Adipocyte (in vitro differentiated cells): ENCODE measurements around the gene ZDHHC21.
A peak's percentile ranks its signal among the peaks of the same experiment; 100 is the strongest.

Experiments used
- DNase-seq: peaks from one replicate; pipeline ENCODE4 v3.0.0-alpha.2; 2015; ENCODE audit warnings: low read depth
- H3K27me3 ChIP-seq: replicated peaks from 2 replicates; pipeline ENCODE4 v1.7.0; 2013; ENCODE audit warnings: mild to moderate bottlenecking, low read length, moderate library complexity; ENCODE audit not compliant: control insufficient read depth, insufficient read depth
- H3K36me3 ChIP-seq: 2 replicates; pipeline ENCODE4 v1.7.0; 2013; ENCODE audit warnings: low read length, mild to moderate bottlenecking, moderate library complexity; ENCODE audit not compliant: control insufficient read depth, insufficient read depth, severe bottlenecking
- H3K4me1 ChIP-seq: 2 replicates; pipeline ENCODE4 v1.7.0; 2013; ENCODE audit warnings: mild to moderate bottlenecking, low read length, moderate library complexity; ENCODE audit not compliant: control insufficient read depth, insufficient read depth
- H3K4me3 ChIP-seq: 2 replicates; pipeline ENCODE4 v1.7.0; 2013; ENCODE audit warnings: mild to moderate bottlenecking, low read length, moderate library complexity
- H3K9ac ChIP-seq: 2 replicates; pipeline ENCODE4 v1.7.0; 2013; ENCODE audit warnings: mild to moderate bottlenecking, low read length, moderate library complexity
- H3K9me3 ChIP-seq: 2 replicates; pipeline ENCODE4 v1.7.0; 2013; ENCODE audit warnings: mild to moderate bottlenecking, low read length, moderate library complexity; ENCODE audit not compliant: control insufficient read depth

Gene ZDHHC21, protein sequence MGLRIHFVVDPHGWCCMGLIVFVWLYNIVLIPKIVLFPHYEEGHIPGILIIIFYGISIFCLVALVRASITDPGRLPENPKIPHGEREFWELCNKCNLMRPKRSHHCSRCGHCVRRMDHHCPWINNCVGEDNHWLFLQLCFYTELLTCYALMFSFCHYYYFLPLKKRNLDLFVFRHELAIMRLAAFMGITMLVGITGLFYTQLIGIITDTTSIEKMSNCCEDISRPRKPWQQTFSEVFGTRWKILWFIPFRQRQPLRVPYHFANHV

DNA sequence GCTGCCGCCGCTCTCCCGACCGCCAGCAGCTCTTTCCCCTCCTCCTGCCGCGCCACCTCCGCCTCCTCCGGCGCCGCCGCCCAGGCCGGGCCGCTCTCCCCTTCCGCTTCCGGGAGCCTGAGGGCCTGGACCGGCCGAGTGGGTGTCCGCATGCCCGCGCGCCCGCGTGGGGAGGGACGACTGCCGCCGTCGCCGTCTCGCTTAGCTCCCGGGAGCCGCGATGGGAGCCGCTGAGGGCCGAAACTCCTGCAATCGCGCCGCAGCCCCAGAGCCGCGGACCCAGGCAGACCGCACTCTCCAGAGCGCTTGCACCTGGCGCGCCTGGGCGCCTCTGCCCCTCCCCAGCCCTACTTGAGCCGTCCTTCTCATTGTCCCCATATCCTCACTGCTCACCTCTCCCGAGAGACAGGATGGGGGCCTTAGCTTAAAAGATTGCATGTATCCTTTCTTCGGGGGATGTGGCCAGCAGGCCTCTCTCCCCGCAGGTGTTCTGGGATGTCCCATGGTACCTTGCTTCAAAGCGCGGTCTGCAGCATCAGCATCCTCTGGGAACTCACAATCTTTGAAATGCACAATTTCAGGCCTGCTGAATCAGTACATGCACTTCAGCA, at the start of gene ZDHHC21:
Gene ZDHHC21, minus strand, starts transcription at position 182 of the 611 bp plus-strand sequence. CDS start 19,092 bp downstream, outside the sequence.
- Histone ChIP-seq H3K9ac (peak within 1 kb of the TSS; percentile 88), H3K36me3 (peaks cover 12% of the 10 kb centered on the region), H3K27me3 (no peaks in the 10 kb centered on the region), H3K4me1 (peaks cover 20% of the 10 kb centered on the region), H3K9me3 (no peaks in the 10 kb centered on the region), H3K4me3 (peak within 1 kb of the TSS; percentile 89)
- peak; percentile 81 for DNase-seq

DNA sequence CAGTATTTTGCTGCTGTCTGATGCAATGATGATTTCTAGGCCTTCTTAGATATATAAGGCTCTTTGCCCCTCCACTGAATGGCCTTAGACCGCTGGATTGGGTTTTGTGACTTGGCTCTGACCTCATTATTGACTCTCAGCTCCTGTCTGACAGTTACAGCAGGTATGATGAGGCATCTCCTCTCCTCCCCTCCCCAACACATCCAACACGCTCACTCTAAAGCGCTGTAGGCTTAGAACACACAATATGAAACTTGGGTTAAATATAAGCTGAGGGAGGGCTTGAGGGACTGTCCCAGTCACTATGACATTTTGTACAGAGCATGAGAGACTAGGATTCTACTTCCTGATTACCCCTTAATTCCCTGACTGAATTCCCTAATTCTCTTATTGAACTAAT, 48.1 kb upstream of the ZDHHC21 start:
- no peak overlapping the region for H3K4me3 ChIP-seq
- no peak for DNase-seq
- no peaks in the 10 kb centered on the region for H3K36me3 ChIP-seq

DNA sequence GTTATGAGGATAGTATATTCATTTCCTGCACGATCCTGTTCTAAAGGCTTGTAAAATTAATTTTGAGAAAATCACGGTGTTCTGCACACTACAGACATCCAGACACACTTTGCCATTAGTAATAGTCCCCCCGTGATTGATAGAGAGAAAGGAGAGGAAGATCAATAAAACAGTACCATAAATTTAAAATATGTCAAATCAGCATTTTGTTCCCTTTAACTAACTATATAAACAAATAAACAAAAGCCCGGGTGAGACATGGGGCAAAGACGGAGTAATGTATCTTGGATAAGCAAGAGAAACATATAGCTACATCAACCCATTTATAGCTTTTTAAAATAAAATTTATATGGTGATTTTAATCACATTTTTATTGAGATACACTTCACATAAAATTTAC, 39.9 kb upstream of the ZDHHC21 start:
- no peaks in the 10 kb centered on the region for H3K27me3 ChIP-seq
- no peak for DNase-seq
- H3K4me3 ChIP-seq, result no peak overlapping the region
- no peaks in the 10 kb centered on the region for H3K9me3 ChIP-seq
- no peak overlapping the region for H3K9ac ChIP-seq
- H3K36me3 ChIP-seq, result no peaks in the 10 kb centered on the region
- H3K4me1 ChIP-seq, result no peaks in the 10 kb centered on the region

More for the DNA sequence above, 48.1 kb upstream of the ZDHHC21 start:
- H3K9me3 ChIP-seq, result no peaks in the 10 kb centered on the region
- H3K4me1 ChIP-seq, result no peaks in the 10 kb centered on the region
- no peaks in the 10 kb centered on the region for H3K27me3 ChIP-seq
- H3K9ac ChIP-seq, result no peak overlapping the region

DNA sequence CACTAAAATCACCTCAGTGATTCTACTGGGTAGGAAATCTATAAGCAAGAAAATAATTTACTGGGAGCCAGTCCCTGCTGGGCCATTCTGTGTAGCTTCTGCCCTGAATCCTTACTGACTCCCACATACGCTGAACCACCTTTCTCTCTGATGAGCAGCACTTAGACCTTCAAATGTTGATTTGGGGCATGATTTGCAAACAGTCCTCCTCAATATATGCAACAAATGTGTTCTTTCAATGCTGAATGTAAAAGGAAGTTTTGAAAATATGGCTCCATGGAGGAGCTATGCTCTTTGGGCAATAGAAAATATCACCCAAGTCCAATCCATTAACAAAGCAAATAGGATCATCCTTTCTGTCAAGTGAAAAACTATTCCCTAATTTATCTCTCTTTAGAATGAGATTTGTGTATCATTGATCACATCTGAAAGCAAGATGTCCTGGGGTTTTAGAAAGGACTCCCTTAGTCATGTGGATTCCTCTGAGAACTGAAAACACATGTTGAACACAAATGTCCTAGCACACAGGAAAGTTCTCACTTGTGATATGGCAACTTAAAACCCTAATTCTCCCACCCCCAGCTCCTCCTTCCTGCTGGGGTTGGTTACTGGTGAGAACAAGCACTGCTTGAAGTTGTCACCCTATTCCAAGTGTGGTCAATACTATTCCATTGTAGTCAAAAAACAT, 38.2 kb upstream of the ZDHHC21 start:
- no peak overlapping the region for H3K4me3 ChIP-seq
- no peaks in the 10 kb centered on the region for H3K36me3 ChIP-seq

DNA sequence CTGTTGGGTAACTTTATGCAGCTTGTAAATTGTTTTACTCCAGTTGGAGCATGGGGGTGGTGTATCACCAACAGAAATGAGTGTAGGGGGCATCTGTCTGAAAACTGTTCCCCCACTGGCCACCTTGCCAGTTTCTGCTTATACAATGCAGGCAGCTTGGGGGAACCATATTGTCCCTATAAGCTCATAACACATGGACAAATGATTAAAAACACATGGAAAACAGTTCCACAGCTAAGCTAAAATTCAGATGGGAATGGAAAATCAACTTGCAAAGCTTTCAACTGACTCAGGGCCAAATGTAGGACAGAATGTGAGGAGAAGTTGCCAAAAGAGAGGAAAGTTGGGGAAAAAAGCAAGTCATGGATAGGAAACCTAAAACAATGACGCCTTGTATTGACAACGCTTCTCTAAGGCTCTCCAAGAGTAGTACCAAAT, 37.2 kb upstream of the ZDHHC21 start:
- DNase-seq, result no peak
- H3K9ac ChIP-seq, result no peak overlapping the region

More for the DNA sequence above, 38.2 kb upstream of the ZDHHC21 start:
- Histone ChIP-seq H3K9me3 (no peaks in the 10 kb centered on the region), H3K27me3 (no peaks in the 10 kb centered on the region), H3K4me1 (no peaks in the 10 kb centered on the region), H3K9ac (no peak overlapping the region)
- DNase-seq, result no peak

DNA sequence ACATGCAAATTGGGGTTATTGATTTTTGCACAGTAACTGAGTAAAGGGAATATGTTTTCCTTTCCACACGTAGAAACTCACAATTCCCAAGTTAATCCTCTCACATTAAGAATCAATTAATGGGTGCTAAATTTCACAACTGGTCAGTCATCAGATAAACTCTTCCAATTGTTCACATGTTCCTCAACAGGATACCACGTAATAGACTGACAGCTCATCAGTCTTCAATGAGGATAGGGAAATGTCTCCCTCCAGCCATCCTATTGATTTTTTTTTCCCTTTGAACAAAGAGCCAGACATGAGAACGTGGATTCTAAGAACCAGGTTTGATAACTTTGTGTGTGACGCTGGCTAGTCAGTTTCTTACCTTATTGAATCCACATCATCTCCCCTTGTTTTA, 30.1 kb upstream of the ZDHHC21 start:
- Histone ChIP-seq H3K4me3 (no peak overlapping the region), H3K9me3 (no peaks in the 10 kb centered on the region), H3K27me3 (peaks cover 8% of the 10 kb centered on the region), H3K9ac (no peak overlapping the region), H3K36me3 (no peaks in the 10 kb centered on the region), H3K4me1 (no peaks in the 10 kb centered on the region)
- DNase-seq, result no peak

More for the DNA sequence above, 37.2 kb upstream of the ZDHHC21 start:
- H3K4me3 ChIP-seq, result no peak overlapping the region
- no peaks in the 10 kb centered on the region for H3K9me3 ChIP-seq
- no peaks in the 10 kb centered on the region for H3K27me3 ChIP-seq
- no peaks in the 10 kb centered on the region for H3K4me1 ChIP-seq
- H3K36me3 ChIP-seq, result no peaks in the 10 kb centered on the region

DNA sequence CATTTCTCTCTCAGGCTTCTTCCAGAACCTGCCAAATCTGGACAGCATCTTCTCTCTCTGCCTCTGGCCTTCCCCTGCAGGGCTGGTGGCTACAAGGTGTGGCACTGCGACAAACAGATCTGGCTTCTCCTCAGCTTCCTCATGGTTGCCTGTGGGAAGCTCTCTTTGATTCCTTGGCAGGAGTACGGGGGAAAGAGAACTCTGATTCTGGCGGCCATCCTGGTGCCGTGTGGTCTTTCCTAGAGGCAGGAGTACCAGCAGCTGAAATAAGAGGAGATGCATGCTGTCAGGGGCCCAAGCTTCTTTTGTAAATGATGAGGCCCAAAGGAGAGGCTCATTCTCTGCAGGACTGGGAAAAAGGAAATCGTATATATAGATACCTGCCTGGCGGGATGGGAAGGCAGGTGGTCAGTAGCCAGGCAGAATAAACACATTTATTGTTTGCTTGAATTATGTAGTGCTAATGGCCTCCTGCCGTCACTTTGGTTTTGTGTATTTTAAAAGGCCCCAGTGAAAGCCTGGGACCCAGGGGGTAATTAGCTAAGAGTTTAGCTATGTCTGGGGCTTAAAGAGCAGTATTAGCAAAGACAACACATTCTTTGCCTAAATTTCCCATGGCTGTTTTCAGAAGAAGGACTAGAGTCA, 29.3 kb upstream of the ZDHHC21 start, which contains the start of gene CER1:
Gene CER1, minus strand, starts transcription at position 343 of the 645 bp plus-strand sequence. Its CDS starts 61 bp downstream, at position 282.
- no peaks in the 10 kb centered on the region for H3K4me1 ChIP-seq
- DNase-seq, result no peak
- H3K9ac ChIP-seq, result no peak within 1 kb of the TSS
- H3K9me3 ChIP-seq, result no peaks in the 10 kb centered on the region
- H3K27me3 ChIP-seq, result peaks cover 8% of the 10 kb centered on the region
- H3K36me3 ChIP-seq, result no peaks in the 10 kb centered on the region
- no peak within 1 kb of the TSS for H3K4me3 ChIP-seq

DNA sequence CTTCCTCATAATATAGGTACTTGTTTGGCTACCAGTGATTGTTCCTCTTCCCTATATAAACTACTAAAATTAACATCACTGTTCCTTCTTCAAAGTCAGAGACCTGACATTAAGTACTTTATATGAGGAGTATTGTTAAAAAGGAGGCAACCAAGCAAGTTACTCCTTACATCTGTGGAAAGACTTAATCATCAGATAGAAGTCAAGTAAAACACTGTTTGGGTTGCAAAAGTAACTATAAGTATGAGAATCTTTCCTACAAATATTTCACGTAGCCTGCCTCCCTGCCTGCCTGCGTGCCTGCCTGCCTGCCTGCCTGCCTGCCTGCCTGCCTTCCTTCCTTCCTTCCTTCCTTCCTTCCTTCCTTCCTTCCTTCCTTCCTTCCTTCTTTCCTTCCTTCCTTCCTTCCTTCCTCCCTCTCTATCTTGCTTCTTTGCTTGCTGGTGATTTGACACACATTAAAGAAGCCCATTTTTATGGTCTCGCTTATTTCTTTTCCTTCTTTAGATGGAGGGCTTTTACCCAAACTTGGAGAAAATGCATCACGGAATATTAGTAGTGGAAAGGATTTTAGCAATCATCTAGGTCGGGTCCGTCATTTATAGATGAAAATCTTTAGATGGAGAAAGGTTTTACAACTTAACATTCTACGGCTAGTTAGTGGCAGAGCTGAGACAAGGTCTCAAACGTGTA, 26.1 kb upstream of the ZDHHC21 start:
- DNase-seq, result no peak
- Histone ChIP-seq H3K27me3 (peaks cover 8% of the 10 kb centered on the region), H3K4me3 (no peak overlapping the region), H3K36me3 (no peaks in the 10 kb centered on the region), H3K4me1 (no peaks in the 10 kb centered on the region), H3K9me3 (no peaks in the 10 kb centered on the region), H3K9ac (no peak overlapping the region)

DNA sequence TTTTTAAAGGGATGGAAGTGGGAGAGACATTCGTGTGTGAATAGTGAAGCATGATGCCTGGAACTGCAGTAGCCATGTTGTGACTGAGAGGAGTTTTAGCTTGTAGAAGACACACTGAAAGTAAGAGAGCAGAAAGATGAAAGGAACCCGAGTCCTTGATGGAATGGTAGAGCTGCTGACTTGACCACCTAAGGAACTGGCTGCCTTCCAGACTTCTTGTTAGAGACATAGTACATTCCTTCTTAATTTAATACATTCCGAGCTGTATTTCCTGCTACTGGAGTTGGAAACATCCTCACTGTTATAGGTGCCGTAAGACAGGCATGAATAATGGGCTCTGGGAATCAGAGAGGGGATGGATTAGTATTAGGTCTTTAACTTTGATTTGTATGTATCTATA, 21.9 kb upstream of the ZDHHC21 start:
- H3K9me3 ChIP-seq, result no peaks in the 10 kb centered on the region
- no peaks in the 10 kb centered on the region for H3K4me1 ChIP-seq
- H3K9ac ChIP-seq, result no peak overlapping the region
- no peaks in the 10 kb centered on the region for H3K36me3 ChIP-seq
- peaks cover 5% of the 10 kb centered on the region for H3K27me3 ChIP-seq
- no peak for DNase-seq
- no peak overlapping the region for H3K4me3 ChIP-seq

DNA sequence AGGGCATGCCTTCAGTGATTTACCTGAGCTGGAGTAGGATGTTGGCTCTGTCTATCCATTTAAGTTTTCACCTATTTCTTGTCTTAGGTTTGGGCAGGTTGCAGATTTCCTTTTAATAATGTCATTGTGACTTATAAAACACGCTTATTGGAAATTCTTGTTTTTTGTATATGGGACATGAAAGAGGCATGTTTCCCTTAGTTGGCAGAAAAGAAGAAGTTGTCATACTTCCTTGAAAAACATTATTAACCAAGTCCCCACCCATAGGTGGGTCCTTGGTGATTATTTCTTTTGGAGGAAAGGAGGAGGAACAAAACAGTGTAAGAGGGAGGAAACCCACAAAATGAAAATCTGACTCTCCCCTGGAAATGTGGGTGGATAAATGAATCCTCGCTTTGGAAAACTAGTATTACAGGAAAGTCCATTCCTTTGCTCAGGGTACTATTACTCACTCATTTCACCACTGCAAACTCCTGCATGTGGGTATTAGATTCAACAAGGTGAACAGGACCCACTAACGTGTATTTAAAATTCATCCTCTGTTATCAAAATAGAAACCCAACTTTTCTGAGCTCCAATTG, 20.0 kb upstream of the ZDHHC21 start:
- H3K27me3 ChIP-seq, result no peaks in the 10 kb centered on the region
- no peak overlapping the region for H3K9ac ChIP-seq
- H3K4me1 ChIP-seq, result no peaks in the 10 kb centered on the region
- DNase-seq, result no peak
- peaks cover 4% of the 10 kb centered on the region for H3K9me3 ChIP-seq
- no peak overlapping the region for H3K4me3 ChIP-seq
- H3K36me3 ChIP-seq, result no peaks in the 10 kb centered on the region
